Measurements from ENCODE around the gene HNF1B. TPM values are rescaled to one million over a fixed set of nuclear protein-coding genes. Genes with fewer than 3 reads are reported as not detected.

The HNF1B gene
- total RNA-seq, 1 donor, result not detected

- Histone ChIP-seq H4K20me1 (ENCODE audit: insufficient read depth, low read length) (no peaks in the 10 kb centered on the region), H3K4me1 (ENCODE audit: insufficient read depth, low read length) (no peaks in the 10 kb centered on the region), H2AFZ (ENCODE audit: low read length) (no peak overlapping the region), H3K9me3 (ENCODE audit: low read depth, low read length) (no peaks in the 10 kb centered on the region), H3K27ac (ENCODE audit: low read depth, low read length) (no peak overlapping the region), H3K4me2 (ENCODE audit: insufficient read depth, low read length) (no peak overlapping the region), H3K4me3 (ENCODE audit: insufficient read depth, low read length) (no peak overlapping the region), H3K27me3 (ENCODE audit: insufficient read depth, low read length) (peaks cover 18% of the 10 kb centered on the region), H3K36me3 (ENCODE audit: insufficient read depth, low read length) (no peaks in the 10 kb centered on the region), H3K79me2 (ENCODE audit: insufficient read depth, low read length) (no peaks in the 10 kb centered on the region)
- TF ChIP-seq, protein P1, sequence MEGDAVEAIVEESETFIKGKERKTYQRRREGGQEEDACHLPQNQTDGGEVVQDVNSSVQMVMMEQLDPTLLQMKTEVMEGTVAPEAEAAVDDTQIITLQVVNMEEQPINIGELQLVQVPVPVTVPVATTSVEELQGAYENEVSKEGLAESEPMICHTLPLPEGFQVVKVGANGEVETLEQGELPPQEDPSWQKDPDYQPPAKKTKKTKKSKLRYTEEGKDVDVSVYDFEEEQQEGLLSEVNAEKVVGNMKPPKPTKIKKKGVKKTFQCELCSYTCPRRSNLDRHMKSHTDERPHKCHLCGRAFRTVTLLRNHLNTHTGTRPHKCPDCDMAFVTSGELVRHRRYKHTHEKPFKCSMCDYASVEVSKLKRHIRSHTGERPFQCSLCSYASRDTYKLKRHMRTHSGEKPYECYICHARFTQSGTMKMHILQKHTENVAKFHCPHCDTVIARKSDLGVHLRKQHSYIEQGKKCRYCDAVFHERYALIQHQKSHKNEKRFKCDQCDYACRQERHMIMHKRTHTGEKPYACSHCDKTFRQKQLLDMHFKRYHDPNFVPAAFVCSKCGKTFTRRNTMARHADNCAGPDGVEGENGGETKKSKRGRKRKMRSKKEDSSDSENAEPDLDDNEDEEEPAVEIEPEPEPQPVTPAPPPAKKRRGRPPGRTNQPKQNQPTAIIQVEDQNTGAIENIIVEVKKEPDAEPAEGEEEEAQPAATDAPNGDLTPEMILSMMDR (IDR thresholded peaks at IDR 0.05; ENCODE audit: extremely low read depth, low read depth, low read length), result no peak
- no peak for DNase-seq (ENCODE audit: insufficient read length, low spot score, missing footprints)
Measured at GRCh38 chr17:37789771-37790541, 45.1 kb upstream of the HNF1B start.

DNA sequence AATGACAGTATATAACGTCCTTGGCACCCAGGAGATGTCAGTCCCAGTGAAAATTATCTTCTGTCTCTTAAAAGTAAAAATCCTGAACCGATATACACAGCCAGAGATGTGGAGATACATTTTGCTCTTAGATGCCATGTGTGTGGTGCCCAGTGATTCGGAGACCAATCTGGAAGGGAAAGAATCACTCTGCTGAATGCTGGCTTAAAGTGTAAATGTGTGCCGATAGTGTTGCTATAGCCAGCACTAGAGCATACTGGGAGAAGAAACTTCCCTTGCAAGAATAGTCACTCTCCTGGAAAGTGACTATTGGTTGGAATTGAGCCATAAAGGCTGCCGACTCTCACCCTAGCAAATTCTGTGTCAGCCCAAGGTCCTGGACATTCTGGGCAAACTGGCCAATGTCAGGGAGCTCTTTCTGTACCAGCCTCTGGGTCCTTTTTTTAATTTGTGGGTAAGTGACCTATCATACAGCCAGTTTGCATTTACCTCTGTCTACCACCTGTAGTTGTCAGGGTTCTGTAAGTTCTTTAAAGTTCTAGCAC lies 44.2 kb upstream of the HNF1B start:
- DNase-seq (ENCODE audit: insufficient read length, low spot score, missing footprints), result no peak
- Histone ChIP-seq H2AFZ (ENCODE audit: low read length) (no peak overlapping the region), H3K27me3 (ENCODE audit: insufficient read depth, low read length) (peaks cover 18% of the 10 kb centered on the region), H3K27ac (ENCODE audit: low read depth, low read length) (no peak overlapping the region), H3K4me3 (ENCODE audit: insufficient read depth, low read length) (no peak overlapping the region), H3K9me3 (ENCODE audit: low read depth, low read length) (no peaks in the 10 kb centered on the region), H3K79me2 (ENCODE audit: insufficient read depth, low read length) (no peaks in the 10 kb centered on the region), H4K20me1 (ENCODE audit: insufficient read depth, low read length) (no peaks in the 10 kb centered on the region), H3K36me3 (ENCODE audit: insufficient read depth, low read length) (no peaks in the 10 kb centered on the region), H3K4me1 (ENCODE audit: insufficient read depth, low read length) (no peaks in the 10 kb centered on the region), H3K4me2 (ENCODE audit: insufficient read depth, low read length) (no peak overlapping the region)
- TF ChIP-seq, protein P1 (IDR thresholded peaks at IDR 0.05; ENCODE audit: extremely low read depth, low read depth, low read length), result no peak

- Histone ChIP-seq H3K79me2 (ENCODE audit: insufficient read depth, low read length) (no peaks in the 10 kb centered on the region), H3K36me3 (ENCODE audit: insufficient read depth, low read length) (no peaks in the 10 kb centered on the region), H3K4me3 (ENCODE audit: insufficient read depth, low read length) (no peak overlapping the region), H4K20me1 (ENCODE audit: insufficient read depth, low read length) (no peaks in the 10 kb centered on the region), H3K9me3 (ENCODE audit: low read depth, low read length) (no peaks in the 10 kb centered on the region), H3K4me1 (ENCODE audit: insufficient read depth, low read length) (no peaks in the 10 kb centered on the region), H3K27ac (ENCODE audit: low read depth, low read length) (no peak overlapping the region), H2AFZ (ENCODE audit: low read length) (no peak overlapping the region), H3K27me3 (ENCODE audit: insufficient read depth, low read length) (peaks cover 18% of the 10 kb centered on the region), H3K4me2 (ENCODE audit: insufficient read depth, low read length) (no peak overlapping the region)
- TF ChIP-seq, protein P1 (IDR thresholded peaks at IDR 0.05; ENCODE audit: extremely low read depth, low read depth, low read length), result no peak
- no peak for DNase-seq (ENCODE audit: insufficient read length, low spot score, missing footprints)
Measured at GRCh38 chr17:37788526-37788925, 43.7 kb upstream of the HNF1B start.

DNA sequence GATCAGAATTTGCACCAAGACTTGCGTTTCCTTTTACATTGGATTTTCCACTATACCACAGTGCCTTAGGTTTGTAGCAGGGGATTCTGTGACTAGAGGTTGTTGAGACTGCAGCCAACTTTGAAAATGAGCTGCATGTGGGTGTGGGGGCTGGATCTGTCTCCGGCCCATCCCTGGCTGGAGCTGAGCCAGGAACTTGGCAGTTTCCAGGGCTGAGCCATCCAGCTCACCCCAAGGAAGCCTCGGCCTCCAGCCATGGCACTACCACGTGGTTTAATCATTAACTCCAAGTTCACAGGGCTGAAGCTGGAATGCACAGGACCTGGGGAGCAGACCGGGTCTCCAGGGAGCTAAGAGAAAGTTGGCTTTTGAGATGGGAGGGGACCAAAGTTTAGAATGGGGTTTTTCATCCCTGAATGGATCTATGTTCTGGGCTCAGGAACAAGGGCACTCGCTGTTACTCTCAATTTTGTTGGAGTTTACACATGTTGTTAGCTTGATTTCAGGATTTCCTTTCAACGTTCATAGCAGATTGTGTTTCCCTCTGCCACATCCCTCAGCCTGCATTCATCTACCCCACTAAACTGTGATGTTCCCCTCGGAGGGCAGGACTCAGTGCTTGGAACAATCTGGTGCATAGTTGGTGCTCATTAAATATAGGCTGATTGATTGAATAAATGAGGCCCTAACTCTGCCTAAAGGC lies 42.3 kb upstream of the HNF1B start:
- Histone ChIP-seq H3K79me2 (ENCODE audit: insufficient read depth, low read length) (no peaks in the 10 kb centered on the region), H3K27me3 (ENCODE audit: insufficient read depth, low read length) (peaks cover 18% of the 10 kb centered on the region), H3K4me1 (ENCODE audit: insufficient read depth, low read length) (no peaks in the 10 kb centered on the region), H3K4me2 (ENCODE audit: insufficient read depth, low read length) (no peak overlapping the region), H2AFZ (ENCODE audit: low read length) (peak overlapping the region; percentile 23), H4K20me1 (ENCODE audit: insufficient read depth, low read length) (no peaks in the 10 kb centered on the region), H3K9me3 (ENCODE audit: low read depth, low read length) (no peaks in the 10 kb centered on the region), H3K36me3 (ENCODE audit: insufficient read depth, low read length) (no peaks in the 10 kb centered on the region), H3K27ac (ENCODE audit: low read depth, low read length) (no peak overlapping the region), H3K4me3 (ENCODE audit: insufficient read depth, low read length) (no peak overlapping the region)
- TF ChIP-seq, protein P1 (IDR thresholded peaks at IDR 0.05; ENCODE audit: extremely low read depth, low read depth, low read length), result no peak
- peak; percentile 69 for DNase-seq (ENCODE audit: insufficient read length, low spot score, missing footprints)

Measured in osteoblast (primary cell).